ENCODE data around the gene LTC4S. TPM values are rescaled to one million over a fixed set of nuclear protein-coding genes. Genes with fewer than 3 reads are reported as not detected.
"Not testable (repeated sequence)": the region's sequence is repeated elsewhere in the genome, so short reads cannot be mapped to it uniquely, and the experiment has no call there.

Gene LTC4S
- total RNA-seq, 2 donors from 2014 or later = 5.3 to 5.4 TPM

GRCh38 chr5:179786861-179787260 is 6.9 kb upstream of the LTC4S start:
- H3K36me3 ChIP-seq = no peaks in the 10 kb centered on the region
- DNase-seq = no peak
- no peak for TF ChIP-seq CTCF (IDR thresholded peaks at IDR 0.05)
- H3K27me3 ChIP-seq = no peaks in the 10 kb centered on the region
- no peaks in the 10 kb centered on the region for H3K4me1 ChIP-seq
- H3K27ac ChIP-seq = no peak overlapping the region
- H3K4me3 ChIP-seq = no peak overlapping the region
- no peak overlapping the region for H3K9ac ChIP-seq (ENCODE audit: low read depth in 2 of 2, low read length in 2 of 2)
- intact Hi-C loops (cut with DNase I) = no loop called here
- H3K9me3 ChIP-seq = no peaks in the 10 kb centered on the region

- Histone ChIP-seq H3K9me3 (no peaks in the 10 kb centered on the region), H3K27ac (no peak overlapping the region), H3K36me3 (no peaks in the 10 kb centered on the region), H3K4me1 (no peaks in the 10 kb centered on the region), H3K4me3 (no peak overlapping the region), H3K27me3 (no peaks in the 10 kb centered on the region), H3K9ac (ENCODE audit: low read depth in 2 of 2, low read length in 2 of 2) (no peak overlapping the region)
- intact Hi-C loops (cut with DNase I) = no loop called here
- no peak for TF ChIP-seq CTCF (IDR thresholded peaks at IDR 0.05)
- no peak for DNase-seq
These were observed 5.5 kb upstream of the LTC4S start for GRCh38 chr5:179788193-179788854.

- H3K9ac ChIP-seq (ENCODE audit: low read depth in 2 of 2, low read length in 2 of 2); H3K27me3 ChIP-seq; H3K27ac ChIP-seq; H3K4me3 ChIP-seq; H3K36me3 ChIP-seq; DNase-seq; H3K9me3 ChIP-seq; intact Hi-C loops (cut with DNase I); H3K4me1 ChIP-seq: not testable (repeated sequence)
These were observed 4.5 kb upstream of the LTC4S start for GRCh38 chr5:179789278-179789677.

GRCh38 chr5:179791881-179792611 is 1.7 kb upstream of the LTC4S start:
- Histone ChIP-seq H3K36me3 (no peaks in the 10 kb centered on the region), H3K27me3 (no peaks in the 10 kb centered on the region), H3K27ac (peak overlapping the region; percentile 17), H3K4me1 (peaks cover 4% of the 10 kb centered on the region), H3K4me3 (no peak overlapping the region), H3K9me3 (no peaks in the 10 kb centered on the region), H3K9ac (ENCODE audit: low read depth in 2 of 2, low read length in 2 of 2) (no peak overlapping the region)
- no peak for DNase-seq
- no peak for TF ChIP-seq CTCF (IDR thresholded peaks at IDR 0.05)
- intact Hi-C loops (cut with DNase I) = no loop called here

- intact Hi-C loops (cut with DNase I) = no loop called here
- Histone ChIP-seq H3K27me3 (no peaks in the 10 kb centered on the region), H3K36me3 (peaks cover 2% of the 10 kb centered on the region), H3K9ac (ENCODE audit: low read depth in 2 of 2, low read length in 2 of 2) (no peak overlapping the region), H3K4me3 (no peak overlapping the region), H3K27ac (peak overlapping the region; percentile 17), H3K9me3 (no peaks in the 10 kb centered on the region), H3K4me1 (peaks cover 4% of the 10 kb centered on the region)
- TF ChIP-seq CTCF (IDR thresholded peaks at IDR 0.05) = no peak
- DNase-seq = peak; percentile 38
These were observed 946 bp upstream of the LTC4S start for GRCh38 chr5:179792612-179793467.

Data from colonic mucosa (tissue), 4 donors.